Measurements from ENCODE around the gene PIGQ.

DNA sequence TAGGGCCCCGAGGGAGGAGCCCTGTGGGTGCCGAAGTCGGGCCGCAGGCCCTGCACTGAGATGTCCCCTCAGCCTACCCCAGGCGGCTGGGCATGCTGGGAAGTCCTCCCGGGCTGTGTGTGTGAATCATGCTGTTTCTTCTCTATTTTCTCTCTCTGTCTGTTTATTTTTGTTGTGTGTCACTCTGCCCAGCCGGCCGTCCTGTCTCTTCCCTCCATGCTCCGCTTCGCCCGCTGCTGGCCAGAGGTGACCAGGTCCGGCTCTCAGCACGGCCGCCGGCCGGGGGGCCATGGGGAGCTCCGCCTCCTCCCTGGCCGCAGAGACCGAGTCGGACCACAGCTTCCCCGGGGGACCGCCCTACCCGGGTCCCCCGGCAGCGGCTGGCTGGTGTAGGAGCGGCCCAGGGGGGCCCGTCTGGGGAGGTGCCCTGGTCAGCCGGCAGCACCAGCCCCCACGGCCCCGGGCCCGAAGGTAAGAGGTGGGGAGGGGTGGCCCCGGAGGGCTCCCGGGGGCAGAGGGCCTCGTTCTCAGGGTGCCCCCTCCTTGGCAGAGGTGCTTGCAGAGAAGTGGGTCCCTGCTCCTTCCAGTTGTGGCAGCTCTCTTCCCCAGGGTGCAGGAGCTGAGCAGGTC is 29.8 kb upstream of the PIGQ start:
- no peak for TF ChIP-seq POLR2A (IDR thresholded peaks at IDR 0.05)
- no peak for TF ChIP-seq CTCF (IDR thresholded peaks at IDR 0.05)

All from testis (tissue), 2 donors.